Fibroblast of lung (primary cell): Measurements from ENCODE around the gene PTPRM.

ENCODE experiments used
- EZH2 ChIP-seq: IDR thresholded peaks from 2 replicates; pipeline ENCODE4 v1.5.1; 2012; ENCODE audit warnings: low read length, control low read depth, mild to moderate bottlenecking; ENCODE audit errors: missing control alignments
- TF ChIP-seq, protein P1 (sequence below), 2 donors: IDR thresholded peaks in 1 of 2; conservative IDR thresholded peaks in 1 of 2; 1 replicate in 1 of 2; 2 replicates in 1 of 2; pipeline ENCODE4 v1.5.1; 2011 to 2012; ENCODE audit warnings: low read length in 2 of 2, control low read depth in 1 of 2, inconsistent platforms in 1 of 2, low read depth in 1 of 2, mild to moderate bottlenecking in 1 of 2

DNA sequence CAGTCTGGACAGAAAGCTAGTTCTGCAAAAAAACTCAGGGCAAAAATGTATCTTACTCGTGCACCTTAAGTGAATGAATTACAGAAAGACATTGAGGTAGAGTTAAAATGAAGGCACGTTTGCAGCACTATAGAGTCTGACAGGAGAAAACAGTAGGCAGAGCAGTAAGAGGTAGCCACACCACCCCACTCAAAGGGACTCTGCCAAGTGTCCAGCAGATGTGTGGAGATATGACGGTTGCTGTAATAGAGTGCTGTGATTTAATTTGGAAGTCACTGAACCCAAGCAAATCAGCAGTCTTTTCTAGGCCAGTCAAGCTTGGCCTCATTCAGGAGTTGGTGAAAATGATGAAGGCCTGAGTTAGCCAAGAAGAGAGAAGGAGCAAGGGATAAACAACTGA is 464.4 kb downstream of the PTPRM start:
- TF ChIP-seq, protein P1, sequence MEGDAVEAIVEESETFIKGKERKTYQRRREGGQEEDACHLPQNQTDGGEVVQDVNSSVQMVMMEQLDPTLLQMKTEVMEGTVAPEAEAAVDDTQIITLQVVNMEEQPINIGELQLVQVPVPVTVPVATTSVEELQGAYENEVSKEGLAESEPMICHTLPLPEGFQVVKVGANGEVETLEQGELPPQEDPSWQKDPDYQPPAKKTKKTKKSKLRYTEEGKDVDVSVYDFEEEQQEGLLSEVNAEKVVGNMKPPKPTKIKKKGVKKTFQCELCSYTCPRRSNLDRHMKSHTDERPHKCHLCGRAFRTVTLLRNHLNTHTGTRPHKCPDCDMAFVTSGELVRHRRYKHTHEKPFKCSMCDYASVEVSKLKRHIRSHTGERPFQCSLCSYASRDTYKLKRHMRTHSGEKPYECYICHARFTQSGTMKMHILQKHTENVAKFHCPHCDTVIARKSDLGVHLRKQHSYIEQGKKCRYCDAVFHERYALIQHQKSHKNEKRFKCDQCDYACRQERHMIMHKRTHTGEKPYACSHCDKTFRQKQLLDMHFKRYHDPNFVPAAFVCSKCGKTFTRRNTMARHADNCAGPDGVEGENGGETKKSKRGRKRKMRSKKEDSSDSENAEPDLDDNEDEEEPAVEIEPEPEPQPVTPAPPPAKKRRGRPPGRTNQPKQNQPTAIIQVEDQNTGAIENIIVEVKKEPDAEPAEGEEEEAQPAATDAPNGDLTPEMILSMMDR (conservative IDR thresholded peaks at IDR 0.05 in 1 of 2, IDR thresholded peaks at IDR 0.05 in 1 of 2; ENCODE audit: low read depth in 1 of 2, low read length in 2 of 2), result no peak
- no peak for TF ChIP-seq EZH2
